RCC 7860 (cell line): ENCODE results near the gene XYLT1.
"Not testable (repeated sequence)": the region's sequence is repeated elsewhere in the genome, so short reads cannot be mapped to it uniquely, and the experiment has no call there.

Experiments
- DNase-seq: peaks from one replicate; pipeline ENCODE4 v3.0.0-alpha.2; 2015; ENCODE audit warnings: low spot score
- FAIRE-seq: peaks from 2 replicates; lab custom pipeline; 2012; peaks lifted over from hg19 to GRCh38; lab: Jason Lieb, UNC

The XYLT1 gene

GRCh38 chr16:17318238-17318637 is 152.5 kb downstream of the XYLT1 start:
- no peak for FAIRE-seq
- no peak for DNase-seq

GRCh38 chr16:17316005-17316404 is 154.8 kb downstream of the XYLT1 start:
- FAIRE-seq = no peak

DNA sequence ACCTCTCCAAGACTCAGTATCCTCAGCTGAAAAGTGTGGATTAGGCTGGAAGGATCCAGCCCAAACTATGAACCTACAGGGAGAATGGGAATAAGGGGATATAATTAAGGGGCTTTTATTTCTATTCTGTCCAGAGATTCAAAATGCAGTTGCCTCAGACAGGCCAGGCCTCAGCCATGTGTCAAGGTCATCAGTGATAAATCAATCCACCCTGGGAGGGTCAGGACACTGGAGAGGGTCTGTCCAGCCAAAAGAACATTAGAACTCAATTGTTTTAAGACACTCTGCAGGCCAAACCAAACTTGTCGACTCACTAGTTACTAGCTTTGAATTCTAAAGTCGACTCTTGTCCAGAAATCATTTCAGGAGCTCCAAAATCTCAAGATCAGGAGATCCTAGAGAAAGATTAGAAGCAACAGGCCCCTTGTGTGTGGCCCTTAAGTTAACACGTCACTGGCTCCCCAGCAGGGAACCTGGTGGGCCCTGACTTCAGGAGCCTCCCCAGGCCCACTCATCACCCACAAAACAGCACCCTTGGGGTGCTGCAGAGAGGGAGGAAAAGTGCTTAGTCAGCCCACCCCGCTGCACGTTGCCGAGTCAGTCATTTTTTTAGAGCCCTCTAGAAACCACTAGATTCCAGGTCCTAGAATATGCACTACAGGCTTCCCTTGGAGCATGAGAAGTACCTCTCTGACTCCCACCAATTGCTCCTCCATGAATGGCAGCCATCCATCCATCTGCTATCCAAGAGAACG is 156.8 kb downstream of the XYLT1 start:
- FAIRE-seq (no peak), DNase-seq (no peak)

More at GRCh38 chr16:17316005-17316404, 154.8 kb downstream of the XYLT1 start:
- no peak for DNase-seq

- DNase-seq (no peak), FAIRE-seq (no peak)
These were observed 157.6 kb downstream of the XYLT1 start for GRCh38 chr16:17313085-17313611.

- FAIRE-seq = no peak
These were observed 158.6 kb downstream of the XYLT1 start for GRCh38 chr16:17312094-17312710.

DNA sequence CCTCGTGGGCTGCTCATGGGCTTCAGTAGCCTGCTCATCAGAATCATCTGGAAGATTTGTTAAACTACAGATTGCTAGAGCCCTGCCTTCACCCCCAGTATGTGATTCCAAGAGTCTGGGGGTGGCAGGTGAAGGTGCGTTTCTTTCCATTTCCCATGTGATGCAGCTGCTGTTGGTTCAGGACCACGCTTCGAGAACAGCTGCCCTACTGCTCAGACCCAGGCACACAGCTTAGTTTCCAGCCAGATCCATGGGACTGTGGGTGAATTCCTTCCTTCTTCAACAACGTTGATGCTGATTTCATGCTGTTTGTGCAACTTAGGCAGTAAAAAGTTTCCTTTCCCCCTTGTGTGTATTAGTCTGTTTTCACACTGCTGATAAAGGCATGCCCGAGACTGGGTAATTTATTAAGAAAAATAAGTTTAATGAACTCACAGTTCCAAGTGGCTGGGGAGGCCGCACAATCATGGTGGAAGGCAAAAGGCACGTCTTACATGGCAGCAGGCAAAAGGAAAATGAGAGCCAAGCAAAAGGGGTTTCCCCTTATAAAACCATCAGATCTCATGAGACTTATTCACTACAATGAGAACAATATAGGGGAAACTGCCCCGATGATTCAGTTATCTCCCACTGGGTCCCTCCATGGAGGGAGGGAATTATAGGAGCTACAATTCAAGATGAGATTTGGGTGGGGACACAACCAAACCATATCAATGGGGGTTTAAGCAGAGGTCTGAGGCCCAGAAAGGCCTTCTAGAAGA is 159.2 kb downstream of the XYLT1 start:
- FAIRE-seq (no peak), DNase-seq (no peak)

More at GRCh38 chr16:17312094-17312710, 158.6 kb downstream of the XYLT1 start:
- no peak for DNase-seq

GRCh38 chr16:17309510-17309909 is 161.2 kb downstream of the XYLT1 start:
- DNase-seq (no peak), FAIRE-seq (no peak)

DNA sequence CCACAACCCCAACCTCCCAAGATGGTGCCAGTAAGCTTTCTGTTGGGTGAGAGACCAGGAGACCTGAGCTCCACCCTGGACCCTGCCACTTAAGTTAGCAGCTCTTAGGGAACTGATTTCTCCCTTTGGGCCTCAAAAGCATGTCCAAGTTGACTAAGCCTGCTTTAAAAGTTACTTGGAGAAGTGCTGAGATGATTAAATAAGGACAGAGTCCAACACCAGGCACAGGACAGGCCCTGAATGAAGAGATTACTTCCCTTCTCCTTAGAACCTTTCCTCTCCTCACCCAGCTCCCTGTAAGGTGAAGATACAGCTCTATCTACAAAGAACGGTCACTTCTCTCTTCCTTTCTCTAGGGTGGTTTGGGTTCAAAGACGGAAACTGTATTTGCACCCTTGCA is 162.6 kb downstream of the XYLT1 start:
- no peak for DNase-seq
- FAIRE-seq = no peak

DNA sequence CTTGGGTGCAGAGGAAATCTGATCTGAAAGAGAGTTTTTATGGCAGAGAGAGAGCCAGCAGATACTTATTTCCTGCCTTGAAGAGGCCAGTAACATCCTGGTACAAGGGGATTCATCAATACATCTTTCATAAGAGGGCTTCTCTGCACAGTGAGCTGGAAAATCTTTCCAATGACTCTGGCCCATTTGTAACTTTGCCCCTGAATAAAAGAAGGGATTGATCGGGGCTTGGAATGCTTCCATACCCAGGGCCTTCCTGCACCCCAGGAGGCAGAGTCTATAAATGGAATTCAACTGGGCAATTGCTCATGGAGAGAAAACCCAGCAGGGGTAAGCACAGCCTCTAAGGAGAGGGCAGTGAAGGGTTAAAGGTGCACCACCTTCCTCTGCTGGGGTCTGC is 163.3 kb downstream of the XYLT1 start:
- FAIRE-seq (no peak), DNase-seq (no peak)

GRCh38 chr16:17306745-17307144 is 164.0 kb downstream of the XYLT1 start:
- DNase-seq (no peak), FAIRE-seq (no peak)

DNA sequence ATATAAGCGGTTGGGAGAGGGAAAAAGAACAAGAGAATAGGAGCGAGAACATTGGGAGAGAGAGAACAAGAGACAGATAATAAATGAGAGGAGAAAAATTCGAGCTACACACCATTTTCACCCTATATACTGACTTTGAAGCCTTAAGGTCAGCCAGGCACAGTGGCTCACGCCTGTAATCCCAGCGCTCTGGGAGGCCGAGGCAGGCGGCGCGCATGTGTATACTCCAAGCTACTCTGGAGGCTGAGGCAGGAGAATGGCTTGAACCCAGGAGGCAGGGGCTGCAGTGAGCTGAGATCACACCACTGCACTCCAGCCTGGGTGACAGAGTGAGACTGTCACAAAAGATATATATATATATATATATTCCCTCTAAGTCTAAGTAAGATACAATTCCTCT is 164.5 kb downstream of the XYLT1 start:
- not testable (repeated sequence) for DNase-seq, FAIRE-seq

- DNase-seq (no peak), FAIRE-seq (no peak)
These were observed 165.1 kb downstream of the XYLT1 start for GRCh38 chr16:17305694-17306093.

- no peak for DNase-seq
These were observed 166.2 kb downstream of the XYLT1 start for GRCh38 chr16:17304491-17305119.

GRCh38 chr16:17304106-17304490 is 166.7 kb downstream of the XYLT1 start:
- DNase-seq = no peak
- no peak for FAIRE-seq

More at GRCh38 chr16:17304491-17305119, 166.2 kb downstream of the XYLT1 start:
- no peak for FAIRE-seq

- no peak for FAIRE-seq
- no peak for DNase-seq
These were observed 167.7 kb downstream of the XYLT1 start for GRCh38 chr16:17303101-17303500.

DNA sequence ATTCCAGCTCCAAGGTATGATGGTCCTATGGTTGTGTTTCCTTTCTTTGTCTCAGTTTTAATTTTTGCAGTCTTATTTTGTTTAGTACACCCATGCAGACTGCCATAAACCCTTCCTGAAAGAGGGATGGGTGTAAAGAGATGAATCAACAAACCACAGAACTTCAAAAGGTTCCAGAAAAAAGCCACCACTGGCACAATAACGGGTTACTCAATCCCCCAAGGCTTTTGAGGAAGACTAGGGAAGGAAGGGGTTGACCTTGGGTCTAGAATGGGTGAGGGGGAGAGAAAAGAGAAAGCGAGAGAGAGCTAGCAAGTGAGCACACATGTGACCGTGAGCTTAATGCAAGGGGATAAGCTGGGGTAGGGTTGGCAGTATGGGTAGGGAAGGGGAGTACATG is 168.1 kb downstream of the XYLT1 start:
- DNase-seq (no peak), FAIRE-seq (no peak)

DNA sequence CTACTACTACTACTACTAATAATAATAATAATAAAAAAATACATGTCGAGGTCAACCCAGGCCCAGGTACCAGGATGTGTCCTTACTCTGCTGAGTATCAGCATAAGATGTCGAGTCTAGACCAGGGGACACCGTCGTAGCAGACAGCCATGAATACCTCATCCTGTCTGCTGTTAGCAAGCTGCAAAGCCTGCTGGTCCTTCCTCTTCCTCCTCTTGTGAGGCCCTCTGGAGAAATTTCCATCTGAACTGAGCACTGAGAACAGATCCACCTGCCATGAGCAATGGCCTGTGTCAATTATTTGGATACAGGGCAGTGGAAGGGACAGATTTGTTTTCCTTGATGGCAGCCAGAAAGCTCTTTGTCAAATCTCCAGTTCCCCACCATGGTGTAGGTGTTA is 168.5 kb downstream of the XYLT1 start:
- FAIRE-seq = no peak

DNA sequence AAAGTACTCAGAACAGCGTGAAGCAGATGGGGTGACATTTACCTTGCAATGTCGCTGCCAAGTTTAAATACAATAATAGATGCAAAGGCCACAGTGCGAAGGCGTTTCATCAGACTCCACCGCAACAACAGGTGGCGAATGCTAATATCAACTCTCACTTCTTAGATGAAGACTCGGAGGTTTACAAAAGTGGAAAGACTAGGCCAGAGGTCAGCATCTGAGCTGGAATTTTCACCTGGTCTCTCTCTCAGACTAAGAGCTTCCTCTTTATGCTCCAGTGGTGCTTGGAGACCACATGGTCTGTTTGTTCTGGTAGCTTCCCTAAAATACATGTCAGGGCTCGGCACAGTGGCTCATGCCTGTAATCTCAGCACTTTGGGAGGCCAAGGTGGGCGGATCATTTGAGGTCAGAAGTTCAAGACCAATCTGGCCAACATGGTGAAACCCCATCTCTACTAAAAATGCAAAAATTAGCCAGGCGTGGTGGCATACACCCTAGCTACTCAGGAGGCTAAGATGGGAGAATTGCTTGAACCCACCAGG is 169.1 kb downstream of the XYLT1 start:
- no peak for DNase-seq
- FAIRE-seq = no peak

More for the DNA sequence above, 168.5 kb downstream of the XYLT1 start:
- no peak for DNase-seq

- FAIRE-seq = no peak
- DNase-seq = no peak
These were observed 169.6 kb downstream of the XYLT1 start for GRCh38 chr16:17301184-17301583.

DNA sequence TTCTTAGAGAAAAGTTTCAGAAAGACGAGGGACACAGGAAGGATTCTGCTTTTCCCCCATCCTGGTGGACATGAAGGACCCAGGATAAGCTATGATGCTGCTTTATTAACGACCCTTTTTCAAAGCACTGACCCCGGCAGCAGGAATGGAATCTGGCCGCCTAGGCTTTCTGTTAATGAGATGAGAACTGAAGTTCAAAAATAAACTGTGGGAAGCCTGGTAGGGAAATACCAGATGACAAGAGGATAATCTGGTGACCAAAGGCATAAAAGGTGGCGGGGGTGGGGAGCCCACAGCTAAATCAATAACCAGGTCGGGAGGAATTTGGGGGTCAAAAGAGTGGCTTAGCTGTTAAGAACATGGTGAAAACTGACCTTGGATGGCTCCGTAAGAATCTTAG is 171.0 kb downstream of the XYLT1 start:
- DNase-seq (no peak), FAIRE-seq (no peak)

GRCh38 chr16:17298238-17298637 is 172.5 kb downstream of the XYLT1 start:
- DNase-seq (no peak), FAIRE-seq (no peak)
